Stimulated activated effector memory CD8-positive, alpha-beta T cell treated with anti-CD3 and anti-CD28 coated beads, Interleukin-12 subunit alpha, Interleukin-12 subunit beta, amount 100 ng/mL, for 72 hours (primary cell): ENCODE data around the gene ZXDB.
"Not testable (repeated sequence)": the region's sequence is repeated elsewhere in the genome, so short reads cannot be mapped to it uniquely, and the experiment has no call there.

ENCODE experiments used
- ATAC-seq: fragments of 150-1000 bp; cut with Tn5 transposase; 2 replicates; pipeline ENCODE4 v1.10.0; 2021
- DNase-seq, 2 donors: peaks; one replicate each; pipeline ENCODE4 v3.0.0; 2021 to 2022; ENCODE audit warnings: low spot score in 2 of 2
- H3K27ac Mint-ChIP-seq: one replicate; pipeline ENCODE4 v1.8.0; 2022; ENCODE audit warnings: mild to moderate bottlenecking, mixed read lengths
- H3K36me3 Mint-ChIP-seq: one replicate; pipeline ENCODE4 v1.8.0; 2022; ENCODE audit warnings: mild to moderate bottlenecking, mixed read lengths
- H3K4me1 Mint-ChIP-seq: one replicate; pipeline ENCODE4 v1.8.0; 2022; ENCODE audit warnings: mixed read lengths
- H3K4me3 Mint-ChIP-seq: one replicate; pipeline ENCODE4 v1.8.0; 2022; ENCODE audit warnings: mild to moderate bottlenecking, mixed read lengths
- H3K9me3 Mint-ChIP-seq: one replicate; pipeline ENCODE4 v1.8.0; 2022; ENCODE audit warnings: mixed read lengths

ZXDB gene

DNA sequence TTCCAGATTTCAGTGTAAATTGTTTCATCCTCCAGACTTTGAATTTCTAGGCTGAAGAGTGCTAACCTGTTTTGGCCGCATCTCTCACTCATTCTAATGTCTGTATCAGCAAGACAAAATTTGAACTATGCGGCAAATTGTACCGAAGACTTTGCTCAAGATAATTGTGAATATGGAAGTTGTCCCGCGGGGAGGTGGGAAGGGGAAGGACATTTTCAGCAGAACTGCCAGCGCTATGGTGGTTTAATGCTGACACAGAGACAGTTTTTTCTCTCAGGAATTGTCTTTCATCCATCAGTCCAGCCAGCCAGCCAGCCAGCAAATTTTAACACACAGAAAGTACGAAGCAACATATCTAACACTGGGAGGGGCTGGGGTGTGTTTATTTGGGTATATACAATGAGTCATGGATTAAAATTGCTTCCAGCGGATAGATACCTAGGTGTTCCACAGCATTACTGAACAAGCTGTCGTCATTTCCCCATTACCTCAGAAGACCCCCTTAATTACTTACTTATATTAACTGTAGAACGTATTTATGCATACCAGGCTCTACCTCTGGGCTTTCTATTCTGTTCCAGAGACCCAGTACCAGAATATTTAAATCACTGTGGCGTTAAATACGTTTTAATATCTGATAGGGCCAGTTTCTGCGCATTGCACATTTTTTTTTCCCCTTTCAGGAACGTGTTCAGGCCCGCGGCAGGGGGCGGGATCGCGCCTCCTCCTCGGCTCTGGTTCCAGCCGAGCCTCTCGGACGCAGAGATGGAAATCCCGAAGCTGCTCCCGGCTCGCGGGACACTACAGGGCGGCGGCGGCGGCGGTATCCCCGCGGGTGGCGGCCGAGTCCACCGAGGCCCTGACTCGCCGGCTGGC is at the start of gene ZXDB:
TSS of gene ZXDB (plus strand) at position 728 of the 876 bp plus-strand sequence. CDS start at position 766, 38 bp downstream.
- H3K4me1 Mint-ChIP-seq, result peaks cover 20% of the 10 kb centered on the region
- peak; percentile 59 for ATAC-seq
- H3K4me3 Mint-ChIP-seq, result peak within 1 kb of the TSS; percentile 70
- peaks cover 16% of the 10 kb centered on the region for H3K36me3 Mint-ChIP-seq
- DNase-seq, H3K9me3 Mint-ChIP-seq: not testable (repeated sequence)
- H3K27ac Mint-ChIP-seq, result peak within 1 kb of the TSS; percentile 92

DNA sequence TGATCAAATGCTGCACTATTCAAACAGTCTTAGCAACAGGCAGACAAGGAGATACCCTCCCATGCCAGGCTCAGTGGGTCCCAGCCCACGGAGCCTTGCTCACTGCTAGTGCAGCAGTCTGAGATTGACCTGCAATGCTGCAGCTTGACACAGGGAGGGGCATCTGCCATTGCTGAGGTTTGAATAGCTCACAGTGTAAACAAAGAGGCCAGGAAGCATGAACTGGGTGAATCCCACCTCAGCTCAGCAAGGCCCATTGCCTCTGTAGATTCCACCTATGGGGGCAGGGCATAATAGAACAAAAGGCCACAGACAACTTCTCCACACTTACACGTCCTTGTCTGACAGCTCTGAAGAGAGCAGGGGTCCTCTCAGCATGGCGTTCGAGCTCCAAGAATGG is 26.6 kb upstream of the ZXDB start:
- Mint-ChIP-seq H3K4me1 (no peaks in the 10 kb centered on the region), H3K4me3 (no peak overlapping the region), H3K9me3 (peaks cover 2% of the 10 kb centered on the region), H3K27ac (no peak overlapping the region), H3K36me3 (no peaks in the 10 kb centered on the region)
- ATAC-seq, result no peak
- no peak for DNase-seq

DNA sequence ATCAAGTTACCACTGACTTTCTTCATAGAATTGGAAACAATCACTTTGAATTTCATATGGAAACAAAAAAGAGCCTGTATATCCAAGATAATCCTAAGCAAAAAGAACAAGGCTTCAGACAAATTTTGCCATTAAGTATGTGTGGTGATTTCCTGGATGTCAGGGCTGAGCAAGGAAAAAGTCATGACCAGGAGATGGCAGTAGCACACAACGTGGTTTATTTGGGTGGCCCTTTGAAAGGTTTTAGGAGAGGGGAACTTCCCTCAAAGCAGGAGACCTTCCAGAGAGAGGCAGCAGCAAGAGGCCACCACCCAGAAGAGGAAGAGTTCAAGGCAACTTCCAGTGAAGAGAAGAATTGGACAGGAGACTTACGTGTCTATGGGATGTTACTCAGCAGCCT is 18.1 kb upstream of the ZXDB start:
- Mint-ChIP-seq H3K36me3 (no peaks in the 10 kb centered on the region), H3K4me3 (no peak overlapping the region), H3K27ac (no peak overlapping the region), H3K9me3 (no peaks in the 10 kb centered on the region), H3K4me1 (peaks cover 6% of the 10 kb centered on the region)
- ATAC-seq (no peak), DNase-seq (no peak)

DNA sequence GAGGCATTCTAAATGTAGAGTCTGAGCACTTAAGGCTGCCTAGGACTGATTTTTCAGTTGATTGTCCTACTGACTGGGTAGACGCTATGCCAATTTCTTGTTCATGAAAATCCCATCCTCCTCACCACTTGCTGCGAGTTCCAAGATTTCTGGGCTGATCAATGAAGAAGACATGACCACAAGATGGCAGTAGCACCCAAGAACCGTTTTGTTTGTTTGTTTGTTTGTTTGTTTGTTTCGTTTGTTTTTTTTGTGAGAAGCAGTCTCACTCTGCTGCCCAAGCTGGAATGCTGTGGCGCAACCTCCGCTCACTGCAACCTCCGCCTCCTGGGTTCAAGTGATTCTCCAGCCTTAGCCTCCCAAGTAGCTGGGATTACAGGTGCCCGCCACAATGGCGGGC is 8.9 kb upstream of the ZXDB start:
- not testable (repeated sequence) for ATAC-seq, DNase-seq, H3K27ac Mint-ChIP-seq, H3K36me3 Mint-ChIP-seq, H3K9me3 Mint-ChIP-seq, H3K4me1 Mint-ChIP-seq, H3K4me3 Mint-ChIP-seq

DNA sequence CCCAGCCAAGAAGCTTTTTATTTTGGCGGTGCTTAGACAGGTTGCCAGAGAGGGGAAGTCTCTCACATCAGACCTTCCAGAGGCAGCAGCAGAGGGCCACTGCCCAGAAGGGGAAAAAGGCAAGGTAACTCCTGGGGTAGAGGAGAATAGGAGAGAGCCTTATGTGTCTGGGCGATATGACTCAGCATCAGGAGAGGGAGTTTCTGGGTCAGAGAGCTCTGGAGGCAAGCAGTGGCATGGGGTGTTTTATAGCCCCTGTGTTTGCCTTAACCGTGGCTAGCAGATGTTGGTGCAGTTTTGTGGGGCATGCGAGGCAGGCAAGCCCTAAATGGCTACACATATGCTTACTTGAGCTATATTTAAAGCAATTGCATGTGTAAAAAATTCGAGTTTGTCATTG is 8.3 kb upstream of the ZXDB start:
- no peak overlapping the region for H3K4me3 Mint-ChIP-seq
- no peak for ATAC-seq
- no peak for DNase-seq
- no peak overlapping the region for H3K27ac Mint-ChIP-seq
- H3K9me3 Mint-ChIP-seq, result no peaks in the 10 kb centered on the region
- H3K4me1 Mint-ChIP-seq, result no peaks in the 10 kb centered on the region
- H3K36me3 Mint-ChIP-seq, result no peaks in the 10 kb centered on the region

DNA sequence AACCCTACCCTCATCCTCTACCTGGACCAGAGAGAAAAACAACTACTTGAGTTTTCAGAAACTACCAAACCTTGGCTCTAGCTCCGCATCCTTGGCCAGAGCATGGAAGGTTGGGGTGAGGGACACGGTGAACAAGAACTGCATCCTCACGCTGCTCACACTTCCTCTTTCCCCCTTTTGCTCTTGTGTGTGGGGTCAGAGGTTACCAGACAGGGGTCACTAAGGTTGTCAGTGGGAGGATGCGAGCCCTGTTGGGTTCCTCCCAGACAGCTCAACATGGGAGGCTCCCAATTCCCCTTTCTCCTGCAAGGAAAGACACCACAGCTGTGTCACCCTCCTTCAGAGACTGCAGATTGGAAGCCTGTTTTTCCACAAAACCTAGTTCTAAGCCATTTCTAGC is 5.5 kb upstream of the ZXDB start:
- Mint-ChIP-seq H3K9me3 (no peaks in the 10 kb centered on the region), H3K4me1 (no peaks in the 10 kb centered on the region), H3K4me3 (no peak overlapping the region), H3K36me3 (no peaks in the 10 kb centered on the region), H3K27ac (no peak overlapping the region)
- ATAC-seq (no peak), DNase-seq (no peak)

DNA sequence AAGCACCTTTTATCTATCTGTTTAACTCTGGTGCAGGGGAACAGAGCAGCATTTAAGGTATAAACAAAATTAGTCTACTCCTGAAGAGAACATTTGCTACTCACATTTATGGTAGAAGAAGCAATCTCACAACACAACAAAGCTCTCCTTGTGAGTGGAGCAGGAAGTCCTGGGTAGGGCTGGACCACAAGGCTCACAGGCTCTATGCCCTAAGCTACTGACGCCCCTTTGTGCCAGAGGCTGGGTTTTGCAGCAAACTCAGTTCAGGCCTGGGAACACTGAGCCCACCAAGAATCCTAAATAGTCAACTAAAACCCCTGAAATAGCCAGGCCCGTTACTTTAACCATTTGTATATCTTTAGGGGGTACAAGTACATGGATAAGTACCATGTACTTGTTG is 4.7 kb upstream of the ZXDB start:
- DNase-seq (no peak), ATAC-seq (no peak)
- H3K4me1 Mint-ChIP-seq, result no peaks in the 10 kb centered on the region
- H3K27ac Mint-ChIP-seq, result no peak overlapping the region
- no peaks in the 10 kb centered on the region for H3K36me3 Mint-ChIP-seq
- H3K4me3 Mint-ChIP-seq, result no peak overlapping the region
- H3K9me3 Mint-ChIP-seq, result no peaks in the 10 kb centered on the region

DNA sequence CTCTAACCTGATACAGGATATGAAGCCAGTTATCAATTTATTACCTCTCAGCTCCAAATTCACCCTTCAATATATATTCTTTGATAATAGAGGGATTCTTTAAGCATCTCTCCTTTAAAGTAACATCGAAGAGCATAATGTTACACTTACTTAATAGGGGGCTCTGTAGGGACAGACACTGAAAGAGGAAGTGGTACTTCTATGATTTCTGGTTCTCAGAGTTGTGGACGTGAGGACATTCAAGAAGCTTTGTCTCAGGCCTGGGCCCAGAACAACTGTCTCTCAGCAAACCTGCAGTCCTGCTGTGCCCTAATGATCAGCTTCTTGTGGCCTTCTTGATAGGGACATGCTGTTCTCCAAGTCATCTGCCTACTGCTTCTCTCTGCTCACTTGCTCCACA is 4.2 kb upstream of the ZXDB start:
- H3K36me3 Mint-ChIP-seq, result no peaks in the 10 kb centered on the region
- H3K27ac Mint-ChIP-seq, result peak overlapping the region; percentile 78
- DNase-seq, result no peak
- no peaks in the 10 kb centered on the region for H3K9me3 Mint-ChIP-seq
- ATAC-seq, result no peak
- H3K4me1 Mint-ChIP-seq, result no peaks in the 10 kb centered on the region
- no peak overlapping the region for H3K4me3 Mint-ChIP-seq

DNA sequence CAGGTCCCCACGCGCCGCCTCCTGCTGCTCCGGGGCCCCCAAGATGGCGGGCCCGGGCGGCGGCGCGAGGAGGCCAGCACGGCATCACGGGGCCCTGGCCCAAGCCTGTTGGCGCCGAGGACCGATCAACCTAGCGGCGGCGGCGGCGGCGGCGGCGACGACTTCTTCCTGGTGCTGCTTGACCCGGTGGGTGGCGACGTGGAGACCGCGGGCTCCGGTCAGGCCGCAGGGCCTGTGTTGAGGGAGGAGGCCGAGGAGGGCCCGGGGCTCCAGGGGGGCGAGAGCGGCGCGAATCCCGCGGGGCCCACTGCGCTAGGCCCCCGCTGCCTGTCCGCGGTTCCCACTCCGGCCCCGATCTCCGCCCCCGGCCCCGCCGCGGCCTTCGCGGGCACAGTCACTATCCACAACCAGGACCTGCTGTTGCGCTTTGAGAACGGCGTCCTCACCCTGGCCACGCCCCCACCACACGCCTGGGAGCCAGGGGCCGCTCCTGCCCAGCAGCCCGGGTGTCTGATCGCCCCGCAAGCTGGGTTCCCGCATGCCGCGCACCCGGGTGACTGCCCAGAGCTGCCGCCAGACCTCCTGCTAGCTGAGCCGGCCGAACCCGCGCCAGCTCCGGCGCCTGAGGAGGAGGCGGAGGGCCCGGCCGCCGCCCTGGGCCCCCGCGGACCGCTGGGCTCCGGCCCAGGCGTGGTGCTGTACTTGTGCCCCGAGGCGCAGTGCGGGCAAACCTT is 516 bp downstream of the ZXDB start:
- H3K4me3 Mint-ChIP-seq, result peak overlapping the region; percentile 70
- peak; percentile 40 to 68 for DNase-seq

DNA sequence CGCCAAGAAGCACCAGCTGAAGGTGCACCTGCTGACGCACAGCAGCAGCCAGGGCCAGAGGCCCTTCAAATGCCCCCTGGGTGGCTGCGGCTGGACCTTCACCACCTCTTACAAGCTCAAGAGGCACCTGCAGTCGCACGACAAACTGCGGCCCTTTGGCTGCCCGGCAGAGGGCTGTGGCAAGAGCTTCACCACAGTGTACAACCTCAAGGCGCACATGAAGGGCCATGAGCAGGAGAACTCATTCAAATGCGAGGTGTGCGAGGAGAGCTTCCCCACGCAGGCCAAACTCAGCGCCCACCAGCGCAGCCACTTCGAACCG is 1.0 kb downstream of the ZXDB start:
- not testable (repeated sequence) for H3K9me3 Mint-ChIP-seq, H3K27ac Mint-ChIP-seq
- H3K4me1 Mint-ChIP-seq, result peaks cover 24% of the 10 kb centered on the region
- peak; percentile 65 for ATAC-seq
- H3K4me3 Mint-ChIP-seq, result peak overlapping the region; percentile 70
- peaks cover 19% of the 10 kb centered on the region for H3K36me3 Mint-ChIP-seq
- peak; percentile 4 to 56 for DNase-seq

More for the DNA sequence above, 516 bp downstream of the ZXDB start:
- Mint-ChIP-seq H3K36me3 (peaks cover 19% of the 10 kb centered on the region), H3K27ac (peak overlapping the region; percentile 92), H3K4me1 (peaks cover 24% of the 10 kb centered on the region)
- not testable (repeated sequence) for H3K9me3 Mint-ChIP-seq
- ATAC-seq, result peak; percentile 90

DNA sequence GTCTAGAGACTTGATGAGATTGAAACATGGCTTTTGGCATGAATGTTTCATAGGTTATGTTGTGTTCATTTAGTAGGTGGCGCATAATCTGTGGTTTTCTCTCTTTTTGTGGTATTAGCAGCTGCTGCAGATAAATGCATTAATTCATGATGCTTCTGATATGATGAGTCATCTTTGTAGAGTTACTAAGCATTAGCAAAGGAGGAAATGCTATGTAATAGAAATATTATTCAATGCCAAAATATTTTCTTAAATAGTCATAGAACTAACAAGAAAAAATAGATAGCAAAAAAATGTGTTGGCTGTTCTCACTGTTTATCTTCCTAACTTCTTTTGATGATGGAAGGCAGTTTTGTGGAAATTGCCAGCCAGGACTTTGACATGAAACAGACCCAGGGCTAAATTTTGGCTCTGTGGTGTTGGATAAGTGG is 3.6 kb downstream of the ZXDB start:
- DNase-seq (no peak), ATAC-seq (no peak)
- Mint-ChIP-seq H3K4me1 (peaks cover 31% of the 10 kb centered on the region), H3K36me3 (peaks cover 19% of the 10 kb centered on the region), H3K27ac (peak overlapping the region; percentile 6), H3K9me3 (peaks cover 5% of the 10 kb centered on the region), H3K4me3 (peak overlapping the region; percentile 60)

DNA sequence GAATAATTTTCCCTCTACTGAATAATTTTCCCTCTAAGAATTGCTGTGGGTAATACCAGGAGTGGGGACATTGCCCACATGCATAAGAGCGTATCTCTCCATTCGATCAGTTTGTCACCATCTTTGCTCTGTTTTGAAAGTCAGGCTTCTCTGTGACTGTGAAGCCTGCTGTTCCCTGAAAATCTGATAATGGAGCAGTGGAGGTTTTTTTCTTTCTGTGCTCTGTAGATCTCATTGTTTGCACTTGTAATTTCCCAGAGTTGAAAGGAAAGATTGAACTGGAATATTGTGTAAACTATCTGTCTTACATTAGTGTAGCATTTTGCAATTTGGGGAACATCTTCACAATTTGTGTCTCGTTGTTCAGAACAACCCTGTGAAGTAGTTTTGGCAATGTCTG is 4.3 kb downstream of the ZXDB start:
- peaks cover 5% of the 10 kb centered on the region for H3K9me3 Mint-ChIP-seq
- H3K36me3 Mint-ChIP-seq, result peaks cover 19% of the 10 kb centered on the region
- H3K4me3 Mint-ChIP-seq, result peak overlapping the region; percentile 60
- DNase-seq, result no peak
- peak overlapping the region; percentile 52 for H3K27ac Mint-ChIP-seq
- no peak for ATAC-seq
- peaks cover 31% of the 10 kb centered on the region for H3K4me1 Mint-ChIP-seq

DNA sequence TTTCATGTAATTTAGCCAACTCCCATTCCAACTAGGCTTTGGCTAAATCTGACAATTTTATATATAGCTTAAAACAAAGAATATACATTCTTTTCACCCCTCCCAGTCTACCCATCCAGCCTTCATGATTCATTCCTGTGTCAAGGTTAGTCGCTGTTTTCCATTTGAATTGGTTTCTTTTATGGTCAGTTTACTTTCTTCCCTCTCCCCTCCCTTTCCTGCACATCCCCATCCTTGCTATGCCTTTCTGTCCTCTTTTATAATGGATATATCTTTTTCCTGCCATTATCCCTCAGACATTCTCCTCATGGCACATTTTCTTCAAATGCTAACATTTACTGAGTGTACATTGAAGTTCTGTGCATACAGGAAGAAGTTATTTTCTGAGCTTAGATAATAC is 4.7 kb downstream of the ZXDB start:
- Mint-ChIP-seq H3K9me3 (peaks cover 5% of the 10 kb centered on the region), H3K27ac (peak overlapping the region; percentile 52), H3K4me1 (peaks cover 31% of the 10 kb centered on the region), H3K36me3 (peaks cover 19% of the 10 kb centered on the region), H3K4me3 (peak overlapping the region; percentile 60)
- ATAC-seq (no peak), DNase-seq (no peak)

DNA sequence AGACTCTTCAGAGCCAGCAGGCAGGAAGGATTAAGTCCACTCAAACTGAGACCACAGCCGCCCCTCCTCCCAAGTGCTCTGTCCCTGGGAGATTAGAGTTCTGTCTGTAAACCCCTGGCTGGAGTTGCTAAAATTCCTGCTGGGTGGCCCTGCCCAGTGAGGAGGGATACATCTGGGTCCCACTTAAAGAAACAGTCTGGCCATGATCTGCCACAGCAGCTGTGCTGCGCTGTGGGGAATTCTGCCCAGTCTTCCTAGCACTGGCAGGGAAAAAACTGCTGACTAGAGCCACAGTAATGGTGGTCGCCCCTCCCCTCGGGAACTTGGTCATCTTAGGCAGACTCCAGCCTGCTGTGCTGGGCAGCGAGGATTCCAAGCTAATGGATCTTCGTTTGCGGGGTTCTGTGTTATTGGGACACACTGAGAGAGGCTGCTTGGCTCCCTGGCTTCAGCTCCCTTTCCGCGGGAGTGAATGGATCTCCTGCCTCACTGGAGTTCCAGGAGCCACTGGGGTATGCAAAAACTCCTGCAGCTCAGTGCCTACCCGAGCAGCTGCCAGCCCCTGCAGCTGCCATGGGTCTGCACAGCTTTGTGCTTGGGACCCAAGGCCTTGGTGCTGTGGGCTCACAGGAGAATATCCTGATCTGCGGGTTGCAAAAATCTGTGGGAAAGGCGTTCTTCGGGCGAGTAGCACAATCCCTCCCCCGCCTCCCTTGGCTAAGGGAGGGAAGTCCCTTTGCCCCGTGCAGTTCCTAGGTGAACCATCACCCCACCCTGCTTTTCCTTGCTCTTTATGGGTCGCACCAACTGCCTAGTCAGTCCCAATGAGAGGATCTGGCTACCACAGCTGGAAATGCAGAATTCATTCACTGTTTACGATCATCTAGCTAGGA is 15.7 kb downstream of the ZXDB start:
- no peak overlapping the region for H3K4me3 Mint-ChIP-seq
- no peak for DNase-seq
- no peak overlapping the region for H3K27ac Mint-ChIP-seq

DNA sequence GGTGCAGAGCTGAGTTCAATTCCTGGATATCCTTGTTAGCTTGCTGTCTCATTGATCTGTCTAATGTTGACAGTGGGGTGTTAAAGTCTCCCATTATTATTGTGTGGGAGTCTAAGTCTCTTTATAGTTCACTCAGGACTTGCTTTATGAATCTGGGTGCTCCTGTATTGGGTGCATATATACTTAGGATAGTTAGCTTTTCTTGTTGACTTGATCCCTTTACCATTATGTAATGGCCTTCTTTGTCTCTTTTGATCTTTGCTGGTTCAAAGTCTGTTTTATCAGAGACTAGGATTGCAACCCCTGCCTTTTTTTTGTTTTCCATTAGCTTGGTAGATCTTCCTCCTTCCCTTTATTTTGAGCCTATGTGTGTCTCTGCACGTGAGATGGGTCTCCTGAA is 21.5 kb downstream of the ZXDB start:
- not testable (repeated sequence) for H3K36me3 Mint-ChIP-seq

More for the DNA sequence above, 15.7 kb downstream of the ZXDB start:
- Mint-ChIP-seq H3K9me3 (peaks cover 3% of the 10 kb centered on the region), H3K4me1 (no peaks in the 10 kb centered on the region), H3K36me3 (no peaks in the 10 kb centered on the region)
- no peak for ATAC-seq

More for the DNA sequence above, 21.5 kb downstream of the ZXDB start:
- H3K4me1 Mint-ChIP-seq, DNase-seq, H3K4me3 Mint-ChIP-seq, H3K9me3 Mint-ChIP-seq, H3K27ac Mint-ChIP-seq, ATAC-seq: not testable (repeated sequence)
